GM10248 (cell line): ENCODE results near the gene TSPAN15.

Source experiments
- CTCF ChIA-PET: fragments of 300-600 bp; sonication (Branson Sonifier 250); formaldehyde crosslinking; extraction: SDS; loops from one replicate; lab custom pipeline; 2021; ENCODE audit warnings: antibody characterized with exemption; lab: Yijun Ruan, JAX
- POLR2A ChIA-PET: fragments of 350-650 bp; sonication (Branson Sonifier 250); formaldehyde crosslinking; extraction: SDS; loops from one replicate; lab custom pipeline; 2020; ENCODE audit warnings: antibody characterized with exemption; lab: Yijun Ruan, JAX
- DNase-seq: peaks from one replicate; pipeline ENCODE4 v3.0.0; 2012; ENCODE audit errors: extremely low spot score
- TF ChIP-seq, protein P1 (sequence below): IDR thresholded peaks from 2 replicates; pipeline ENCODE4 v1.5.1; 2012; ENCODE audit warnings: mild to moderate bottlenecking, low read depth; ENCODE audit errors: extremely low read depth, missing control alignments, control extremely low read depth

TSPAN15 gene

DNA sequence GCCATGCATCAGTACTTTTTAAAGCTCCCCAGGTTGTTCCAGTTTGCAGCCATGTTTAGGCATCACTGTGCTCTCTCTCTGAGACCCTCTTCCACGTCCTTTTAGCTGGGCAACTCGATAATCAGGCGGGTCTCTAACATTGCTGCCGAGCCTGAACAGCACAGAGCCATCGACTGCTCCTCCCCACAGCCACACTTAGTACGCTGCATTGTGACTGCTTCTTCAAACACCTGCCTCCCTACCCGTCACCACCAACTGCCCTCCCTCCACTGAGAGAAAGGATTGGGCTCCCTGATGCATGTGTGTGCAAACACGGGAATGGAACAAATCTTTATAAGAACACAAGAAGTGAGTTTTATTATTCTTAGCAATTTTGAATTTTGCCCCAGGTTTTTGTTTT is 23.1 kb upstream of the TSPAN15 start:
- CTCF ChIA-PET: interaction anchor here (1.3 to 2.6 kb wide), 5 partner anchors 11 to 79 kb away, joined by 3 to 11 read pairs (median 6); partner anchors contain the start of gene TACR2
- POLR2A ChIA-PET: no interaction called here
- TF ChIP-seq, protein P1, sequence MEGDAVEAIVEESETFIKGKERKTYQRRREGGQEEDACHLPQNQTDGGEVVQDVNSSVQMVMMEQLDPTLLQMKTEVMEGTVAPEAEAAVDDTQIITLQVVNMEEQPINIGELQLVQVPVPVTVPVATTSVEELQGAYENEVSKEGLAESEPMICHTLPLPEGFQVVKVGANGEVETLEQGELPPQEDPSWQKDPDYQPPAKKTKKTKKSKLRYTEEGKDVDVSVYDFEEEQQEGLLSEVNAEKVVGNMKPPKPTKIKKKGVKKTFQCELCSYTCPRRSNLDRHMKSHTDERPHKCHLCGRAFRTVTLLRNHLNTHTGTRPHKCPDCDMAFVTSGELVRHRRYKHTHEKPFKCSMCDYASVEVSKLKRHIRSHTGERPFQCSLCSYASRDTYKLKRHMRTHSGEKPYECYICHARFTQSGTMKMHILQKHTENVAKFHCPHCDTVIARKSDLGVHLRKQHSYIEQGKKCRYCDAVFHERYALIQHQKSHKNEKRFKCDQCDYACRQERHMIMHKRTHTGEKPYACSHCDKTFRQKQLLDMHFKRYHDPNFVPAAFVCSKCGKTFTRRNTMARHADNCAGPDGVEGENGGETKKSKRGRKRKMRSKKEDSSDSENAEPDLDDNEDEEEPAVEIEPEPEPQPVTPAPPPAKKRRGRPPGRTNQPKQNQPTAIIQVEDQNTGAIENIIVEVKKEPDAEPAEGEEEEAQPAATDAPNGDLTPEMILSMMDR: no peak
- no peak for DNase-seq

DNA sequence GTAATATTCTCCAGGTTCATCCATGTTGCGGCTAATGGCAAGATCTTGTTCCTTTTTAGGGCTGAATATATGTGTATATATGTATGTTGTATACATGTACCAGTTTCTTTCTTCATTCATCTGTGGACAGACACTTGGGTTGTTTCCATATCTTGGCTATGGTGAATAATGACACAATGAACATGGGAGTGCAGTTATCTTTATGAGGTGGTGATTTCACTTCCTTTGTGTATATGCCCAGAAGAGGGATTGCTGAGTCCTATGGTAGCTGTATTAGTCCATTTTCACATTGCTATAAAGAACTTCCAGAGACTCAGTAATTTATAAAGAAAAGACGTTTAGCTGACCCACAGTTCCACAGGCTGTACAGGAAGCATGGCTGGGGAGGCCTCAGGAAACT is 17.1 kb upstream of the TSPAN15 start:
- no peak for DNase-seq
- ChIA-PET CTCF (interaction anchor here (1.4 to 1.8 kb wide), 3 partner anchors 15 to 81 kb away, joined by 3 to 5 read pairs (median 4); no protein-coding TSS in a partner anchor), POLR2A (no interaction called here)
- TF ChIP-seq, protein P1: no peak

DNA sequence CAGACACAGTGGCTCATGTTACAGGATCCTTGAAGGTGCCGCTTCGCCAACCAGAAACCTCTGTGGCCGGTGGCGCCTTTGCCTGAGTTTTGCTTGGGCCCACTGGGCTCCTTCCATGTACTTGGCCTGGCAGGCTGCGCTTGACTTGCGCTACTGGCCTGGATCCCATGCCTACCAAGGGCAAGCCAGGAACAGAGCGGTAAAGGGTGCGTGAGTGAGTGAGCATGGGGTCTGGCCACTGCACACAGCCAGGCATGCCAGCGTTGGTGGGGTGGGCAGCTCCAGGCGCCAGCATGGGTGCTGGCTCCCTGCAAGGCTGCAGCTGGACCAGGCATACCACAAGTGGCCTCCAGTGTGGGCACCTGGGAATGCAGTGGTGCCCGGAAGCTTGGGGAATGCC is 16.3 kb upstream of the TSPAN15 start:
- TF ChIP-seq, protein P1: no peak
- CTCF ChIA-PET: interaction anchor here (1.8 to 4.6 kb wide), 2 partner anchors 14 to 80 kb away, joined by 4 to 29 read pairs; partner anchors contain the start of gene TSPAN15

GRCh38 chr10:69435966-69436520 is 15.2 kb upstream of the TSPAN15 start:
- DNase-seq: no peak
- POLR2A ChIA-PET: no interaction called here
- TF ChIP-seq, protein P1: no peak
- CTCF ChIA-PET: interaction anchor here (1.0 to 4.6 kb wide), 3 partner anchors 11 to 27 kb away, joined by 3 to 29 read pairs (median 4); partner anchors contain the start of gene TSPAN15

More for the DNA sequence above, 16.3 kb upstream of the TSPAN15 start:
- no peak for DNase-seq
- POLR2A ChIA-PET: no interaction called here

- no peak for DNase-seq
- TF ChIP-seq, protein P1: no peak
- POLR2A ChIA-PET: no interaction called here
- CTCF ChIA-PET: interaction anchor here (1.2 to 4.6 kb wide), 2 partner anchors 11 to 25 kb away, joined by 3 to 29 read pairs; partner anchors contain the start of gene TSPAN15
Measured at GRCh38 chr10:69437321-69438259, 13.7 kb upstream of the TSPAN15 start.
